Measurements from ENCODE around the gene SDR42E1. TPM values are rescaled to one million over a fixed set of nuclear protein-coding genes. Genes with fewer than 3 reads are reported as not detected.

SDR42E1 gene
- total and polyA plus RNA-seq, 2 of the 8 experiments (the other 6 are each of a cell fraction or from before 2014, with no cell fraction given), result 0.03 TPM; not detected in 1

DNA sequence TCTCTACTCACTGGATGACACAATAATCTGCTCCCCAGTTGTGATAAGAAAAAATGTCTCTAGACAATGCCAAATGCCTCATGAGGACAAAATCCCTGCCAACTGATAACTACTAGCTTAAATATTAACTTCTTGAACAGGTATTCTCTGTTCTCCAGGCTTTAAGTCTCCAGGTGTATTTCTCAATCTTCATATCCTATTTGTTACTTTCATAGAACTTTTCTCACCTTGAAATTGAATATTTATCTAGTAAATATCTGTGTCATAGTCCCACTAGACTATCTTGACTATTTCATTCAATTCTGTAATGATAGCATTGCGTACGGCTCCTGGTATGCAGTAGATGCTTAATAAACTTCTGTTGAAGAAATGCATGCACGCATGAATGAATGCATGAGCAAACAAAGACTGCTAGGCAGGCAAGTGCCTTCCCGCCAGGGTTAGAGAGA is 39.7 kb upstream of the SDR42E1 start:
- Histone ChIP-seq H3K27me3 (replicated peaks in 1 of 4; ENCODE audit: control insufficient read depth in 3 of 4, extremely low read depth in 1 of 4, insufficient read depth in 3 of 4, low read length in 3 of 4) (no peaks in the 10 kb centered on the region), H4K91ac (replicated peaks; ENCODE audit: insufficient read length, low read length) (no peak overlapping the region), H2AFZ (ENCODE audit: low read length) (no peak overlapping the region), H3K36me3 (ENCODE audit: control insufficient read depth in 2 of 4, insufficient read depth in 4 of 4, low read length in 3 of 4) (no peaks in the 10 kb centered on the region), H4K8ac (ENCODE audit: extremely low read depth, insufficient read depth, low read length) (no peak overlapping the region), H3K56ac (replicated peaks; ENCODE audit: insufficient read length, low read depth, low read length) (no peak overlapping the region), H3K4ac (replicated peaks; ENCODE audit: insufficient read length, low read depth, low read length) (no peak overlapping the region), H4K20me1 (replicated peaks in 1 of 2; ENCODE audit: control insufficient read depth in 1 of 2, insufficient read depth in 2 of 2, low read length in 2 of 2) (no peaks in the 10 kb centered on the region), H3K79me2 (ENCODE audit: control insufficient read depth in 1 of 2, insufficient read depth in 2 of 2, low read length in 2 of 2) (no peaks in the 10 kb centered on the region), H3K23ac (ENCODE audit: insufficient read length) (no peak overlapping the region), H3K23me2 (ENCODE audit: low read depth, low read length) (no peaks in the 10 kb centered on the region; the same call in 1 of the 2 replicates), H3K14ac (ENCODE audit: insufficient read length) (no peak overlapping the region), H2BK12ac (ENCODE audit: low read depth, low read length) (no peak overlapping the region), H2AK5ac (ENCODE audit: low read depth, low read length) (no peak overlapping the region), H3K79me1 (ENCODE audit: low read depth, low read length) (no peaks in the 10 kb centered on the region), H3K9me3 (ENCODE audit: insufficient read depth in 2 of 2, low read depth in 1 of 2, low read length in 1 of 2) (no peaks in the 10 kb centered on the region), H2BK5ac (ENCODE audit: low read depth, low read length) (no peak overlapping the region), H3K18ac (ENCODE audit: extremely low read depth, low read length) (no peak overlapping the region), H3K27ac (ENCODE audit: low read depth, low read length) (no peak overlapping the region), H2BK15ac (ENCODE audit: low read length) (no peak overlapping the region), H4K5ac (ENCODE audit: insufficient read length, low read depth, low read length) (no peak overlapping the region), H3K4me3 (ENCODE audit: extremely low read depth in 1 of 4, insufficient read depth in 2 of 4, low read depth in 3 of 4, low read length in 4 of 4) (no peak overlapping the region), H3K9ac (replicated peaks in 1 of 4; ENCODE audit: extremely low read depth in 1 of 4, low read depth in 3 of 4, low read length in 3 of 4) (no peak overlapping the region), H3K4me1 (replicated peaks in 1 of 4; ENCODE audit: control insufficient read depth in 3 of 4, insufficient read depth in 4 of 4, low read length in 3 of 4) (no peaks in the 10 kb centered on the region), H3K4me2 (ENCODE audit: insufficient read depth in 1 of 2, low read depth in 2 of 2, low read length in 2 of 2) (no peak overlapping the region), H2BK120ac (replicated peaks; ENCODE audit: low read depth, low read length) (no peak overlapping the region), H2BK20ac (ENCODE audit: low read length) (no peak overlapping the region)
- no peak for DNase-seq (ENCODE audit: low read depth in 1 of 2, low spot score in 2 of 2)
- WGBS, 2 experiments (ENCODE audit: extremely low coverage in 1 of 2, insufficient coverage in 1 of 2, insufficient read length in 1 of 2, insufficient replicate concordance in 2 of 2, low coverage in 1 of 2, low lambda C conversion rate in 2 of 2, missing lambda C conversion rate in 1 of 2), result 97% methylated on average over 4 of the region's 4 CpGs; no CpG with 5 or more reads in 1 of the 2 experiments
- POLR2A ChIA-PET (ENCODE audit: partially characterized antibody), result interaction anchor here (1.3 kb wide), 1 partner anchor 9 kb away, joined by 3 read pairs; no protein-coding TSS in a partner anchor
- FAIRE-seq, result no peak
- CTCF ChIA-PET (ENCODE audit: partially characterized antibody), result interaction anchor here (1.1 to 3.5 kb wide), 2 partner anchors 10 to 155 kb away, joined by 3 to 28 read pairs; no protein-coding TSS in a partner anchor
- TF ChIP-seq RBBP5 (IDR thresholded peaks at IDR 0.05; ENCODE audit: borderline replicate concordance, low read depth, low read length) (no peak), POLR2AphosphoS5 (IDR thresholded peaks at IDR 0.05; ENCODE audit: low read depth, low read length) (no peak), TAF7 (optimal IDR thresholded peaks at IDR 0.05; ENCODE audit: borderline replicate concordance, low read depth, low read length) (no peak), NRF1 (IDR thresholded peaks at IDR 0.05; ENCODE audit: low read depth, low read length) (no peak), FOSL1 (IDR thresholded peaks at IDR 0.05; ENCODE audit: insufficient read depth, low read depth, low read length) (no peak), SIX5 (IDR thresholded peaks at IDR 0.05; ENCODE audit: low read depth, low read length) (no peak), EGR1 (IDR thresholded peaks at IDR 0.05; ENCODE audit: borderline replicate concordance, low read depth, low read length) (no peak), GTF2F1 (IDR thresholded peaks at IDR 0.05; ENCODE audit: borderline replicate concordance, low read depth, low read length) (no peak), KDM4A (IDR thresholded peaks at IDR 0.05; ENCODE audit: low read depth, low read length, severe bottlenecking) (no peak), HDAC6 (IDR thresholded peaks at IDR 0.05; ENCODE audit: low read depth, low read length) (no peak), CHD1 (IDR thresholded peaks at IDR 0.05; ENCODE audit: low read depth, low read length) (no peak), RFX5 (IDR thresholded peaks at IDR 0.05; ENCODE audit: borderline replicate concordance, low read depth, low read length) (no peak), TCF12 (IDR thresholded peaks at IDR 0.05; ENCODE audit: low read depth, low read length) (no peak)

Data from H1 (cell line).